ENCODE data around the gene STX16. TPM values are rescaled to one million over a fixed set of nuclear protein-coding genes. Genes with fewer than 3 reads are reported as not detected.
"Not testable (repeated sequence)": the region's sequence is repeated elsewhere in the genome, so short reads cannot be mapped to it uniquely, and the experiment has no call there.

Gene STX16
- total and polyA plus RNA-seq, 5 donors from 2014 or later: 22.8 to 190 (median 27.0) TPM

DNA sequence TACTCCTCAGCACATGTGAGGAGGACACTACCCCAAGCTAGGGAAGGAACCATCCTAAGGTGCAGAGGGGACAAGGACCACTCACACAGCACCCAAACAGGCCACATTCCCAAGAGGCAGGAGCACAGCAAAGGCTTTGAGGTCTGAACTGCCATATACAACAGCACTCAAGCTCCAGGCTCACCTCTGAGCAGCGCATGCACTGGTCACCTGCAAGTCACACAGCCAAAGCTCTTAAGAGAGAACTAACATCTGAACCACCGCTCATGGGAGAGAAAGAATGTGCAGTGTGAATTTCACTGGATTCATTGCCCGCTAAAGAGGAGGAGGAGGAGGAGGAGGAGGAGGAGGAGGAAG, 72.5 kb downstream of the STX16 start:
- Mint-ChIP-seq H3K27ac (no peak overlapping the region), H3K9me3 (peaks cover 0 to 20% (median 6%) of the 10 kb centered on the region in 7 donors), H3K4me1 (no peaks in the 10 kb centered on the region)

DNA sequence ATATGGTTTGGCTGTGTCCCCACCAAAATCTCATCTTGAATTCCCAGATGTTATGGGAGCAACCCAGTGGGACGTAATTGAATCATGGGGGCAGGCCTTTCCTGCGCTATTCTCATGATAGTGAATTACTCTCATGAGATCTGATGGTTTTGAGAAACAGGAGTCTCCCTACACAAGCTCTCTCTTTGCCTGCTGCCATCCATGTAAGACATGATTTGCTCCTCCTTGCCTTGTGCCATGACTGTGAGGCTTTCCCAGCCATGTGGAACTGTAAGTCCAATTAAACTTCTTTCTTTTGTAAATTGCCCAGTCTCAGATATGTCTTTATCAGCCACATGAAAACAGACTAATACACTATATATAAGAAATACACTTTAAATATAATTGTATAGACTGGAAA, 75.1 kb downstream of the STX16 start:
- H3K36me3 ChIP-seq (ENCODE audit: control insufficient read depth, insufficient read depth, low read length); H3K27ac Mint-ChIP-seq; ATAC-seq (ENCODE audit: low read depth in 2 of 2); H3K4me1 ChIP-seq (ENCODE audit: control insufficient read depth, insufficient read depth, low read length, poor library complexity, severe bottlenecking); DNase-seq; H3K4me3 Mint-ChIP-seq; H3K27me3 ChIP-seq (ENCODE audit: control insufficient read depth, insufficient read depth, low read length); H3K4me3 ChIP-seq (ENCODE audit: low read depth, low read length); H3K36me3 Mint-ChIP-seq; H3K27ac ChIP-seq (ENCODE audit: insufficient read depth, low read length, poor library complexity, severe bottlenecking); H3K9me3 ChIP-seq (ENCODE audit: control insufficient read depth in 2 of 2, low read length in 2 of 2); H3K4me1 Mint-ChIP-seq: not testable (repeated sequence)
- Mint-ChIP-seq H3K27me3 (peaks cover 35% of the 10 kb centered on the region), H3K9me3 (peaks cover 0 to 20% (median 8%) of the 10 kb centered on the region in 7 donors)

More for the DNA sequence above, 72.5 kb downstream of the STX16 start:
- H3K9me3 ChIP-seq (ENCODE audit: control insufficient read depth in 2 of 2, low read length in 2 of 2): peaks cover 0 to 3% of the 10 kb centered on the region in 2 experiments
- H3K4me3 ChIP-seq (ENCODE audit: low read depth, low read length): no peak overlapping the region
- Mint-ChIP-seq H3K4me3 (no peak overlapping the region), H3K36me3 (no peaks in the 10 kb centered on the region), H3K27me3 (peaks cover 44% of the 10 kb centered on the region)
- peaks cover 4% of the 10 kb centered on the region for H3K27me3 ChIP-seq (ENCODE audit: control insufficient read depth, insufficient read depth, low read length)
- H3K36me3 ChIP-seq (ENCODE audit: control insufficient read depth, insufficient read depth, low read length): no peaks in the 10 kb centered on the region
- H3K4me1 ChIP-seq (ENCODE audit: control insufficient read depth, insufficient read depth, low read length, poor library complexity, severe bottlenecking): no peaks in the 10 kb centered on the region
- DNase-seq (no peak), ATAC-seq (ENCODE audit: low read depth in 2 of 2) (no peak)
- H3K27ac ChIP-seq (ENCODE audit: insufficient read depth, low read length, poor library complexity, severe bottlenecking): no peak overlapping the region

Other genes with a start within 250 kb of the STX16 start
- gene APCDD1L, start 135.9 kb upstream of the STX16 start, total RNA-seq: not detected
- gene APCDD1L, start 135.9 kb upstream of the STX16 start, polyA plus RNA-seq: under 1 TPM in 1 of 4 donors, not detected in 3; 0.62 TPM
- gene NPEPL1, start 41.5 kb downstream of the STX16 start, total RNA-seq: 62.2 TPM
- gene NPEPL1, start 41.5 kb downstream of the STX16 start, polyA plus RNA-seq: 10 to 100 TPM in 1 of 4 donors, 1 to 10 TPM in 3; 7.7 to 10.7 (median 8.0) TPM
- 0.54 TPM for gene GNAS-AS1, start 199.6 kb downstream of the STX16 start, total RNA-seq
- not detected for gene GNAS-AS1, start 199.6 kb downstream of the STX16 start, polyA plus RNA-seq
- gene GNAS, start 201.4 kb downstream of the STX16 start, total RNA-seq: 890 TPM
- gene GNAS, start 201.4 kb downstream of the STX16 start, polyA plus RNA-seq: 100 to 1,000 TPM; 127 to 171 (median 154) TPM

Measured in CD4-positive, CD25-positive, alpha-beta regulatory T cell (primary cell).